Colonic mucosa (tissue), 4 donors: Measurements from ENCODE around the gene TRAPPC2L. TPM values are rescaled to one million over a fixed set of nuclear protein-coding genes. Genes with fewer than 3 reads are reported as not detected.

ENCODE experiments used
- DNase-seq: peaks from one replicate; pipeline ENCODE4 v3.0.0-alpha.2; 2020
- H3K27ac ChIP-seq: fragments of 200-600 bp; one replicate; pipeline ENCODE4 v1.8.0; 2021
- H3K27me3 ChIP-seq: fragments of 200-600 bp; one replicate; pipeline ENCODE4 v1.8.0; 2021
- H3K36me3 ChIP-seq: fragments of 200-600 bp; one replicate; pipeline ENCODE4 v1.8.0; 2021
- H3K4me1 ChIP-seq: fragments of 200-600 bp; one replicate; pipeline ENCODE4 v1.8.0; 2021; ENCODE audit warnings: mild to moderate bottlenecking
- H3K4me3 ChIP-seq: fragments of 200-600 bp; one replicate; pipeline ENCODE4 v1.8.0; 2021
- H3K9ac ChIP-seq, 2 donors: one replicate each; pipeline ENCODE4 v1.7.0; 2013; ENCODE audit warnings: control low read depth in 2 of 2, low read depth in 2 of 2, low read length in 2 of 2
- H3K9me3 ChIP-seq: fragments of 200-600 bp; one replicate; pipeline ENCODE4 v1.8.0; 2021
- CTCF ChIP-seq: fragments of 200-600 bp; IDR thresholded peaks from one replicate; pipeline ENCODE4 v1.8.0; 2022; ENCODE audit warnings: antibody characterized with exemption, mild to moderate bottlenecking
- intact Hi-C: fragments of 100-400 bp; cut with DNase I; formaldehyde crosslinking; loops from one replicate; pipeline ENCODE4 v1.14.1; 2022
- total RNA-seq, 2 donors: library from RNA; stranded (reverse); fragmentation: NEBNext Ultra II Directional in 1 of 2; extraction: Animal tissue kit (Norgen Biotek cat#: 25700) in 1 of 2; gene quantifications; one replicate each; pipeline ENCODE4 v1.2.1, GENCODE V29; 2021
- donor health status: healthy.
- donor health status: DM: no; HTN: no; CAD: no.
- donor health status: DM: no; HTN: no; CAD: no.

TRAPPC2L gene
- total RNA-seq, 2 donors from 2014 or later = 33.8 to 57.3 TPM

DNA sequence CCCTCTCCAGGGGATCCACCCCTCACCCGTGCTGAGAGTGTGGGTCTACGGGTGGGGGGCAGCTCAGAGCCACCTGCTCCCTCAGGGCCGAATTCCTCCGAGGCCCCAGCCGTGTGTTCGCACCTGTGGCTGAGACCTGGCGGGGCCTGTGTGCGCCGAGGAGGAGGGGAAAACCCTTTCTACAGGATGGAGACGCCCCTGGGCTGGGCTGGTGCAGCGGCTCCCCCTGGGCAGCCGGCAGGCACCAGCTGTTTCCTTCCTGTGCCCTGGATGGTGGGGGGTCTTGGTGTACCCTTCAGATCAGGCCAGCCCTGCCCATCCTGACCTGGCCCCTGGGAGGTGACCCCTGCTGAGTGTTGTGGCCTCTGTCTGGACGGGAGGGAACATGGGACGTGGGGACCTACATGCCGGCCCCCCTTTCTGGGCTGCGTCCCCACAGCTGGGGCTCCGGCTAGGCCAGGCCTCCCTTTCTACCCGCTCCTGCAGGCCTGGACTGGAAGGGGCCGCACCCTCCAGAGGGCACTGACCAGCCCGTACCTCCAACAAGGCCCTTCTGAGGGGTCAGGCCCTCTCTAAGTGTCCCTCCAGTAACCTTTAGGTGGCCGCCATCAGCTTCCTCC lies 37.9 kb downstream of the TRAPPC2L start:
- H3K9ac ChIP-seq = no peak overlapping the region
- no peaks in the 10 kb centered on the region for H3K27me3 ChIP-seq
- H3K9me3 ChIP-seq = no peaks in the 10 kb centered on the region
- no peaks in the 10 kb centered on the region for H3K36me3 ChIP-seq
- TF ChIP-seq CTCF = no peak
- H3K27ac ChIP-seq = no peak overlapping the region
- DNase-seq = no peak
- no peak overlapping the region for H3K4me3 ChIP-seq
- intact Hi-C loops = no loop called here
- no peaks in the 10 kb centered on the region for H3K4me1 ChIP-seq

DNA sequence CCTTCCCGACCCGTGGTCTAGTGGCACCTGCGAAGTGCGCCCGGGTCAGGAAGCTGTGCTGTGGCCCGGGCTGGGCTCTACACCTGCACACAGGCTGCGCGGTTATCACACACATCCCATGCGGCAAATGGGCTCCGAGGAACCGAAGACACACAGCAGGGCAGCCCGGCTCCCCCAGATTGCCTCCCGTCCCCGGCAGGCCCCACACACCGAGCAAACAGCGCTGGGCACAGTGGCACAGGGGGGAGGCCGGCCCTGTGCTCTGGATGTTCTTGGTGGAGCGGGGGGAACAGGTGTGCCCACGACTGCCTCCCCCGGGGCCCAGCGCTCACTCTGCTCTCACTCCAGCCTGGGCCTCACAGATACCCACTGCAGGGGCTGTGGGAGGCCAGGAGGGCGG lies 38.4 kb downstream of the TRAPPC2L start:
- Histone ChIP-seq H3K4me1 (no peaks in the 10 kb centered on the region), H3K9me3 (no peaks in the 10 kb centered on the region), H3K4me3 (no peak overlapping the region), H3K27me3 (no peaks in the 10 kb centered on the region), H3K36me3 (no peaks in the 10 kb centered on the region), H3K9ac (no peak overlapping the region), H3K27ac (no peak overlapping the region)
- no peak for TF ChIP-seq CTCF
- no peak for DNase-seq
- intact Hi-C loops = no loop called here

- Histone ChIP-seq H3K36me3 (no peaks in the 10 kb centered on the region), H3K4me3 (no peak overlapping the region), H3K27ac (no peak overlapping the region), H3K9ac (no peak overlapping the region), H3K9me3 (no peaks in the 10 kb centered on the region), H3K4me1 (no peaks in the 10 kb centered on the region), H3K27me3 (no peaks in the 10 kb centered on the region)
- no peak for TF ChIP-seq CTCF
- intact Hi-C loops = no loop called here
- DNase-seq = no peak
Measured at GRCh38 chr16:88896238-88897070, 39.5 kb downstream of the TRAPPC2L start.

GRCh38 chr16:88897696-88898425 lies 40.9 kb downstream of the TRAPPC2L start:
- no peak for DNase-seq
- TF ChIP-seq CTCF = no peak
- Histone ChIP-seq H3K4me3 (no peak overlapping the region), H3K27ac (no peak overlapping the region), H3K9me3 (no peaks in the 10 kb centered on the region), H3K27me3 (no peaks in the 10 kb centered on the region), H3K9ac (no peak overlapping the region), H3K36me3 (no peaks in the 10 kb centered on the region), H3K4me1 (no peaks in the 10 kb centered on the region)
- intact Hi-C loops = no loop called here

GRCh38 chr16:88899901-88900661 lies 43.2 kb downstream of the TRAPPC2L start:
- no peak for TF ChIP-seq CTCF
- Histone ChIP-seq H3K27ac (no peak overlapping the region), H3K4me3 (no peak overlapping the region), H3K36me3 (no peaks in the 10 kb centered on the region), H3K9ac (no peak overlapping the region), H3K4me1 (no peaks in the 10 kb centered on the region), H3K9me3 (no peaks in the 10 kb centered on the region), H3K27me3 (no peaks in the 10 kb centered on the region)
- intact Hi-C loops = no loop called here
- no peak for DNase-seq
